BJ (cell line): ENCODE results near the gene BBS10. TPM values are rescaled to one million over a fixed set of nuclear protein-coding genes. Genes with fewer than 3 reads are reported as not detected.
"Not testable (repeated sequence)": the region's sequence is repeated elsewhere in the genome, so short reads cannot be mapped to it uniquely, and the experiment has no call there.

Experiments used
- CTCF ChIA-PET: fragments of 350-600 bp; formaldehyde crosslinking; extraction: SDS; loops from one replicate; lab custom pipeline; 2021; ENCODE audit warnings: antibody characterized with exemption, inconsistent platforms; lab: Yijun Ruan, JAX
- POLR2A ChIA-PET: fragments of 300-600 bp; sonication (Branson Sonifier 250); formaldehyde crosslinking; extraction: SDS; loops from one replicate; lab custom pipeline; 2021; ENCODE audit warnings: antibody characterized with exemption; lab: Charles Lee
- DNase-seq: peaks from one replicate; pipeline ENCODE4 v3.0.0-alpha.2; 2011; ENCODE audit warnings: low read depth
- H3K27me3 ChIP-seq: 2 replicates; pipeline ENCODE4 v1.6.0; 2011; ENCODE audit warnings: low read length; ENCODE audit not compliant: control insufficient read depth, insufficient read depth
- H3K36me3 ChIP-seq: 2 replicates; pipeline ENCODE4 v1.5.1; 2011; ENCODE audit warnings: low read length; ENCODE audit not compliant: control insufficient read depth, insufficient read depth
- H3K4me3 ChIP-seq: 2 replicates; pipeline ENCODE4 v1.5.1; 2011; ENCODE audit warnings: low read depth, mild to moderate bottlenecking, control low read depth, low read length
- CTCF ChIP-seq: IDR thresholded peaks from 2 replicates; pipeline ENCODE4 v1.5.1; 2011; ENCODE audit warnings: low read depth, mild to moderate bottlenecking, control low read depth, inconsistent platforms, low read length, moderate library complexity; ENCODE audit not compliant: insufficient read depth
- polyA plus RNA-seq: library from polyadenylated mRNA; depleted of rRNA; stranded (reverse); fragments of >200 nt; gene quantifications from 2 replicates; pipeline ENCODE4 v1.2.3, GENCODE V29; 2011

The BBS10 gene
- polyA plus RNA-seq, 1 experiment, result 4.9 TPM

- DNase-seq, result no peak
- ChIA-PET CTCF (interaction anchor here (0.8 kb wide), 1 partner anchor 28 kb away, joined by 3 read pairs; no protein-coding TSS in a partner anchor), POLR2A (no interaction called here)
- Histone ChIP-seq H3K36me3 (peaks cover 3% of the 10 kb centered on the region), H3K4me3 (no peak overlapping the region), H3K27me3 (no peaks in the 10 kb centered on the region)
- TF ChIP-seq CTCF, result no peak
Measured at GRCh38 chr12:76368230-76368629, 20.0 kb upstream of the BBS10 start.

- Histone ChIP-seq H3K36me3 (peaks cover 3% of the 10 kb centered on the region), H3K4me3 (no peak overlapping the region), H3K27me3 (no peaks in the 10 kb centered on the region)
- DNase-seq, result no peak
- CTCF ChIA-PET, result interaction anchor here (1.0 to 1.6 kb wide), 2 partner anchors 9 to 90 kb away, joined by 3 to 4 read pairs; no protein-coding TSS in a partner anchor
- TF ChIP-seq CTCF, result no peak
- POLR2A ChIA-PET, result no interaction called here
Measured at GRCh38 chr12:76366163-76366562, 17.9 kb upstream of the BBS10 start.

- H3K27me3 ChIP-seq, CTCF ChIA-PET, H3K4me3 ChIP-seq, H3K36me3 ChIP-seq, POLR2A ChIA-PET, DNase-seq: not testable (repeated sequence)
Measured at GRCh38 chr12:76364131-76364530, 15.9 kb upstream of the BBS10 start.

GRCh38 chr12:76360316-76360715 is 12.1 kb upstream of the BBS10 start:
- DNase-seq, result no peak
- POLR2A ChIA-PET, result no interaction called here
- no peak for TF ChIP-seq CTCF
- CTCF ChIA-PET, result no interaction called here
- Histone ChIP-seq H3K36me3 (no peaks in the 10 kb centered on the region), H3K27me3 (no peaks in the 10 kb centered on the region), H3K4me3 (no peak overlapping the region)

- DNase-seq, result no peak
- ChIA-PET CTCF (interaction anchor here (1.0 kb wide), 1 partner anchor 100 kb away, joined by 3 read pairs; no protein-coding TSS in a partner anchor), POLR2A (no interaction called here)
- no peak for TF ChIP-seq CTCF
- Histone ChIP-seq H3K27me3 (no peaks in the 10 kb centered on the region), H3K4me3 (no peak overlapping the region), H3K36me3 (no peaks in the 10 kb centered on the region)
Measured at GRCh38 chr12:76356071-76356470, 7.9 kb upstream of the BBS10 start.

GRCh38 chr12:76346798-76347420 is 1.3 kb downstream of the BBS10 start:
- H3K27me3 ChIP-seq, result no peaks in the 10 kb centered on the region
- H3K4me3 ChIP-seq, result peak overlapping the region; percentile 65
- TF ChIP-seq CTCF, result peak; percentile 55
- DNase-seq, result no peak
- CTCF ChIA-PET, result interaction anchor here (0.6 to 1.8 kb wide), 16 partner anchors 70 to 820 kb away, joined by 3 to 11 read pairs (median 4); no protein-coding TSS in a partner anchor
- POLR2A ChIA-PET, result interaction anchor here (0.7 kb wide), 1 partner anchor 70 kb away, joined by 3 read pairs; no protein-coding TSS in a partner anchor
- H3K36me3 ChIP-seq, result no peaks in the 10 kb centered on the region
